ENCODE results near the gene ATF1.
"Not testable (repeated sequence)": the region's sequence is repeated elsewhere in the genome, so short reads cannot be mapped to it uniquely, and the experiment has no call there.

Gene ATF1

DNA sequence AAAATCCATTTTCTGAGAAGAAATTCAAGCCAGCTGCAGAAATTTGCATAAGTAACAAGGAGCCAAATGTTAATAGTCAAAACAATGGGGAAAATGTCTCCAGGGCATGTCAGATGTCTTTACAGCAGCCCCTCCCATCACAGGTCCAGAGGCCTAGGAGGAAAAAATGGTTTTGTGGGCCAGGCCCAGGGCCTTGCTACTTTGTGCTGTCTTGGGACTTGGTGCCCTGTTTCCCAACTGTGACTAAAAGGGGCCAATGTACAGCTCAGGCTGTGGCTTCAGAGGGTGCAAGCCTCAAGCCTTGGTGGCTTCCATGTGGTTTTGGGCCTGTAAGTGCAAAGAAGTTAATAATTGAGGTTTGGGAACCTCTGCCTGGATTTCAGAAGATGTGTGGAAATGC lies 69.9 kb downstream of the ATF1 start:
- not testable (repeated sequence) for H3K36me3 ChIP-seq (ENCODE audit: control insufficient read depth in 2 of 2, insufficient read depth in 2 of 2, low read length in 2 of 2); H3K4me1 ChIP-seq (ENCODE audit: control insufficient read depth, insufficient read depth, low read length); H3K9me3 ChIP-seq (ENCODE audit: control insufficient read depth in 2 of 2, low read length in 2 of 2); H3K27me3 ChIP-seq (ENCODE audit: control insufficient read depth in 1 of 2, insufficient read depth in 2 of 2, low read length in 2 of 2); H3K4me3 ChIP-seq (ENCODE audit: low read length in 2 of 2); H3K9ac ChIP-seq (ENCODE audit: low read length in 2 of 2); H3K27ac ChIP-seq (ENCODE audit: low read length)

GRCh38 chr12:50839042-50839441 lies 75.1 kb downstream of the ATF1 start:
- H3K36me3 ChIP-seq (ENCODE audit: control insufficient read depth in 2 of 2, insufficient read depth in 2 of 2, low read length in 2 of 2): no peaks in the 10 kb centered on the region
- H3K9ac ChIP-seq (ENCODE audit: low read length in 2 of 2): no peak overlapping the region
- H3K4me3 ChIP-seq (ENCODE audit: low read length in 2 of 2): no peak overlapping the region
- H3K9me3 ChIP-seq (ENCODE audit: control insufficient read depth in 2 of 2, low read length in 2 of 2): peaks cover 0 to 10% of the 10 kb centered on the region in 2 donors
- peaks cover 0 to 2% of the 10 kb centered on the region in 2 donors for H3K27me3 ChIP-seq (ENCODE audit: control insufficient read depth in 1 of 2, insufficient read depth in 2 of 2, low read length in 2 of 2)
- no peaks in the 10 kb centered on the region for H3K4me1 ChIP-seq (ENCODE audit: control insufficient read depth, insufficient read depth, low read length)
- no peak overlapping the region for H3K27ac ChIP-seq (ENCODE audit: low read length)

- Histone ChIP-seq H3K4me1 (ENCODE audit: control insufficient read depth, insufficient read depth, low read length) (no peaks in the 10 kb centered on the region), H3K27ac (ENCODE audit: low read length) (no peak overlapping the region), H3K9ac (ENCODE audit: low read length in 2 of 2) (no peak overlapping the region), H3K4me3 (ENCODE audit: low read length in 2 of 2) (no peak overlapping the region), H3K9me3 (ENCODE audit: control insufficient read depth in 2 of 2, low read length in 2 of 2) (peaks cover 0 to 10% of the 10 kb centered on the region in 2 donors), H3K36me3 (ENCODE audit: control insufficient read depth in 2 of 2, insufficient read depth in 2 of 2, low read length in 2 of 2) (no peaks in the 10 kb centered on the region), H3K27me3 (ENCODE audit: control insufficient read depth in 1 of 2, insufficient read depth in 2 of 2, low read length in 2 of 2) (peaks cover 0 to 2% of the 10 kb centered on the region in 2 donors)
Measured at GRCh38 chr12:50840809-50841487, 77.0 kb downstream of the ATF1 start.

DNA sequence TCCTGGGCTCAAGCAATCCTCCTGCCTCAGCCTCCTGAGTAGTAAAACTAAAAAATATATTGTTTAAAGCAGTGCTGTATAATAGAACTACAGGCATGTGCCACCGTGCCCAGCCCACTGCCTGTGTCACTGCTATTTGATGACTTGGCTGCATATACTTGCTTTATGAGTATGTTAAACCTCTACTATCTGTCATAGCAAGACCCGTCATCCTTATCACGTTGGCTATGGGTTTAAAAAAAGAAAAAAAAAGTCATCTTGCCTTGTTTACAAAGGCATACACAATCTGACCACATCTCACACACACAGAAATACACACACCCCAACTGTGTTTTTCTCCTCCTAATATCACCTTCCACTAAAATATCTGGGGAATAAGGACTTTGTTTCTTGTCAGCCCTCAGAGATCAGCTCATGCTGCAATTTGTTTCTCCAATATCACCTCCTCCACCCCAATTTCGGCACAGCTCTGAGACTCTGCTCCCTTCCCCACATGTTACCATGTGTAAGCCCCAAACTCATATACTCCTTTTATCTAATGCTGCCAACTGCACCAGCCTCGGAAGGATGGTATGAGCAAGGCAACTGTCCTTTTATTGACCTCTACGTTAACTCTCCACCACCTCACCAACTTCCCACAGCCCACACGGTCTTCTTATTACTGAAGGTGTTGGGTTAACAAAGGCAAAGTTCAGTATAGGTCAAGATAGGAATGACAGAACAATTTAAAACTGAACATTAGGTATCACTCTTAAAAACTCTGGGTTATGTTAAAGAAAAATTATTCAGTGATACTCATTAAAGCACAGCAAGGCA lies 78.0 kb downstream of the ATF1 start:
- Histone ChIP-seq H3K27ac (ENCODE audit: low read length) (no peak overlapping the region), H3K9me3 (ENCODE audit: control insufficient read depth in 2 of 2, low read length in 2 of 2) (peaks cover 0 to 10% of the 10 kb centered on the region in 2 donors), H3K36me3 (ENCODE audit: control insufficient read depth in 2 of 2, insufficient read depth in 2 of 2, low read length in 2 of 2) (no peaks in the 10 kb centered on the region), H3K4me1 (ENCODE audit: control insufficient read depth, insufficient read depth, low read length) (no peaks in the 10 kb centered on the region), H3K27me3 (ENCODE audit: control insufficient read depth in 1 of 2, insufficient read depth in 2 of 2, low read length in 2 of 2) (peaks cover 0 to 2% of the 10 kb centered on the region in 2 donors), H3K4me3 (ENCODE audit: low read length in 2 of 2) (no peak overlapping the region), H3K9ac (ENCODE audit: low read length in 2 of 2) (no peak overlapping the region)

GRCh38 chr12:50842637-50843493 lies 79.0 kb downstream of the ATF1 start, which contains the start of gene TMPRSS12:
TSS of gene TMPRSS12 (plus strand) at chr12:50842926. CDS start at chr12:50842965, 39 bp downstream.
- no peak within 1 kb of the TSS for H3K27ac ChIP-seq (ENCODE audit: low read length)

DNA sequence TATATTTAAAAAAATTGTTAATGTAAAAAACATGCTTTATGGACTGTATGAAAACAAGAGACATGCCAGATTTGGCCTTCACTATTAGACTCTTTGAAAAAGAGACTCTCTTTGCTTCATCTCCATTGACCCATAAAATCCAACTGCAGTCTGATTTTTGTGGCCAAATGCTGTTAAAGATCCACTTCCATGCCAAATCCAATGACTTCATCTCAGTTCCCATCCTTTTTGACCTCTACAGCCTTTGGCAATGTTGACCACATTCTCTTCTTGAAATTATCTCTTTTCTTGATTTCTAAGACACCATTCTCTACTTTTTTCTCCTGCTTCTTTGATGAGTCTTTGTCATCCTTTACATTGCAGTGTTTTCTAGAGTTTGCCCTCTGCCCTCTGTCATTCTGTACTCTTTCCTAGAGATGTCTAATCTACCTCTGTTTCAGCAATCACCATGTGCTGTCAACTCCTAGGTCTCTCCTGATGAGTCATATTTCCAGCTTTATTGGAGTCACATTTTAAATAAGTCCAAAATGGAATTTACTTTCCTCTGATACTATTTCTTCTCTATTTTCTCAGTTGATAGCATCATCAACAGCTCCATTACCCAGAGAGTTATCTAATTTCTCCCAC lies 81.2 kb downstream of the ATF1 start:
- no peak overlapping the region for H3K4me3 ChIP-seq (ENCODE audit: low read length in 2 of 2)
- peaks cover 0 to 10% of the 10 kb centered on the region in 2 donors for H3K9me3 ChIP-seq (ENCODE audit: control insufficient read depth in 2 of 2, low read length in 2 of 2)
- H3K4me1 ChIP-seq (ENCODE audit: control insufficient read depth, insufficient read depth, low read length): no peaks in the 10 kb centered on the region
- H3K27ac ChIP-seq (ENCODE audit: low read length): no peak overlapping the region
- peaks cover 0 to 2% of the 10 kb centered on the region in 2 donors for H3K27me3 ChIP-seq (ENCODE audit: control insufficient read depth in 1 of 2, insufficient read depth in 2 of 2, low read length in 2 of 2)
- no peaks in the 10 kb centered on the region for H3K36me3 ChIP-seq (ENCODE audit: control insufficient read depth in 2 of 2, insufficient read depth in 2 of 2, low read length in 2 of 2)
- H3K9ac ChIP-seq (ENCODE audit: low read length in 2 of 2): no peak overlapping the region

More at GRCh38 chr12:50842637-50843493, 79.0 kb downstream of the ATF1 start, which contains the start of gene TMPRSS12:
- Histone ChIP-seq H3K4me3 (ENCODE audit: low read length in 2 of 2) (peak within 1 kb of the TSS; percentile 24 to 58), H3K9me3 (ENCODE audit: control insufficient read depth in 2 of 2, low read length in 2 of 2) (peaks cover 0 to 10% of the 10 kb centered on the region in 2 donors), H3K4me1 (ENCODE audit: control insufficient read depth, insufficient read depth, low read length) (no peaks in the 10 kb centered on the region), H3K9ac (ENCODE audit: low read length in 2 of 2) (no peak within 1 kb of the TSS), H3K36me3 (ENCODE audit: control insufficient read depth in 2 of 2, insufficient read depth in 2 of 2, low read length in 2 of 2) (no peaks in the 10 kb centered on the region), H3K27me3 (ENCODE audit: control insufficient read depth in 1 of 2, insufficient read depth in 2 of 2, low read length in 2 of 2) (peaks cover 0 to 2% of the 10 kb centered on the region in 2 donors)

- H3K36me3 ChIP-seq (ENCODE audit: control insufficient read depth in 2 of 2, insufficient read depth in 2 of 2, low read length in 2 of 2): no peaks in the 10 kb centered on the region
- H3K9ac ChIP-seq (ENCODE audit: low read length in 2 of 2): no peak overlapping the region
- no peaks in the 10 kb centered on the region for H3K9me3 ChIP-seq (ENCODE audit: control insufficient read depth in 2 of 2, low read length in 2 of 2)
- no peak overlapping the region for H3K27ac ChIP-seq (ENCODE audit: low read length)
- H3K27me3 ChIP-seq (ENCODE audit: control insufficient read depth in 1 of 2, insufficient read depth in 2 of 2, low read length in 2 of 2): no peaks in the 10 kb centered on the region
- no peaks in the 10 kb centered on the region for H3K4me1 ChIP-seq (ENCODE audit: control insufficient read depth, insufficient read depth, low read length)
- no peak overlapping the region for H3K4me3 ChIP-seq (ENCODE audit: low read length in 2 of 2)
Measured at GRCh38 chr12:50848963-50849362, 85.1 kb downstream of the ATF1 start.

- H3K36me3 ChIP-seq (ENCODE audit: control insufficient read depth in 2 of 2, insufficient read depth in 2 of 2, low read length in 2 of 2); H3K4me3 ChIP-seq (ENCODE audit: low read length in 2 of 2); H3K27ac ChIP-seq (ENCODE audit: low read length); H3K27me3 ChIP-seq (ENCODE audit: control insufficient read depth in 1 of 2, insufficient read depth in 2 of 2, low read length in 2 of 2); H3K9ac ChIP-seq (ENCODE audit: low read length in 2 of 2); H3K4me1 ChIP-seq (ENCODE audit: control insufficient read depth, insufficient read depth, low read length); H3K9me3 ChIP-seq (ENCODE audit: control insufficient read depth in 2 of 2, low read length in 2 of 2): not testable (repeated sequence)
Measured at GRCh38 chr12:50855218-50855617, 91.3 kb downstream of the ATF1 start.

DNA sequence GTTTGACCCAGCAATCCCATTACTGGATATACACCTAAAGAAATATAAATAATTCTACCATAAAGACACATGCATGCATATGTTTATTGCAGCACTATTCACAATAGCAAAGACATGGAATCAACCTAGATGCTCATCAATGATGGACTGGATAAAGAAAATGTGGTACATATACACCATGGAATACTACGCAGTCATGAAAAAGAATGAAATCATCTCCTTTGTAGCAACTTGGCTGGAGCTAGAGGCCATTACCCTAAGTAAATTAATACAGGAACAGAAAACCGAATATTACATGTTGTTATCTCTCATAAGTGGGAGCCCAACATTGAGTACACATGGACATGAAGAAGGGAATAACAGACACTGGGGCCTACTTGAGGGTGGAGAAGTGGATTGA lies 91.8 kb downstream of the ATF1 start:
- H3K4me1 ChIP-seq (ENCODE audit: control insufficient read depth, insufficient read depth, low read length); H3K9me3 ChIP-seq (ENCODE audit: control insufficient read depth in 2 of 2, low read length in 2 of 2); H3K36me3 ChIP-seq (ENCODE audit: control insufficient read depth in 2 of 2, insufficient read depth in 2 of 2, low read length in 2 of 2); H3K4me3 ChIP-seq (ENCODE audit: low read length in 2 of 2); H3K27ac ChIP-seq (ENCODE audit: low read length); H3K27me3 ChIP-seq (ENCODE audit: control insufficient read depth in 1 of 2, insufficient read depth in 2 of 2, low read length in 2 of 2); H3K9ac ChIP-seq (ENCODE audit: low read length in 2 of 2): not testable (repeated sequence)

DNA sequence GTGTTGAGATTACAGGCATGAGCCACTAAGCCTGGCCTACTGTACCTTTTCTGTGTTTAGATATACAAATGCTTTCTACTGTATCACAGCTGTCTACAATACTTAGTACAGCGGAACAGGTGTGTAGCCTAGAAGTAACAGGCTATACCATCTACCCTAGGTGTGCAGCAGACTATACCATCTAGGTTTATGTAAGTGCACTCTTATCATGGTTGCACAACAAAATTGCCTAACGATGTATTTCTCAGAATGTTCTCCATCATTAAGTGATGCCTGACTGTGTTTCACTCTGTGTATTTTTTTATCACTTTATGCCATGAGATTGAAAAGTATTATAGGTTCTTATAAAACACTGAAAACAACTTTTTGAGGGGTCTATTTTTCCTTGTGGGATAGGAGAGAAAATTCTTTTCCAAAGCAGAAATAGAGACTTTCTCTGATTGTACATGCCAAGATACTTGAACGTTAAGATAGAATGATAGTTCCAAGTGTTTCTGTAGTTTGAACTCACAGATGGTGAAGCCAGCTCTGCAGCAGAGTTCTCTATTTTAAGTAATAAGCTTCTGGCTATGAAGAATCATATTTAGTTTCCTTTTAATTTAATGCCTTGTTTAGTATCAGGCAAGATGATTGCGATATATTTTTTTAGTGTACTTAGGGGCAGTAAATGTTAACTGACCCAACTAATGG lies 95.9 kb downstream of the ATF1 start:
- Histone ChIP-seq H3K36me3 (ENCODE audit: control insufficient read depth in 2 of 2, insufficient read depth in 2 of 2, low read length in 2 of 2) (no peaks in the 10 kb centered on the region), H3K27ac (ENCODE audit: low read length) (no peak overlapping the region), H3K4me3 (ENCODE audit: low read length in 2 of 2) (no peak overlapping the region), H3K9ac (ENCODE audit: low read length in 2 of 2) (no peak overlapping the region), H3K4me1 (ENCODE audit: control insufficient read depth, insufficient read depth, low read length) (no peaks in the 10 kb centered on the region), H3K27me3 (ENCODE audit: control insufficient read depth in 1 of 2, insufficient read depth in 2 of 2, low read length in 2 of 2) (no peaks in the 10 kb centered on the region), H3K9me3 (ENCODE audit: control insufficient read depth in 2 of 2, low read length in 2 of 2) (no peaks in the 10 kb centered on the region)

Data from stomach smooth muscle (tissue), 2 donors.